ENCODE measurements around the gene RALGDS. TPM values are rescaled to one million over a fixed set of nuclear protein-coding genes. Genes with fewer than 3 reads are reported as not detected.
A peak's percentile ranks its signal among the peaks of the same experiment; 100 is the strongest.

RALGDS gene
- total and polyA plus RNA-seq, 2 of the 13 experiments (the other 11 are each of a cell fraction or from before 2014, with no cell fraction given): 12.9 to 25.5 TPM

- TF ChIP-seq POGK (CRISPR knock-in tag; conservative IDR thresholded peaks at IDR 0.05): no peak
- peak; percentile 49 for TF ChIP-seq HNRNPLL (IDR thresholded peaks at IDR 0.05; ENCODE audit: low read depth, low read length, poor library complexity, severe bottlenecking)
- TF ChIP-seq ZNF432 (CRISPR knock-in tag; IDR thresholded peaks at IDR 0.05; ENCODE audit: borderline replicate concordance): no peak
- TF ChIP-seq CSRNP1 (CRISPR knock-in tag; IDR thresholded peaks at IDR 0.05): 0 out of 2 replicates have a peak, but pooled peaks have one; percentile 8
Observed at GRCh38 chr9:133148199-133149129, 27.4 kb upstream of the RALGDS start (continued).

GRCh38 chr9:133147412-133148198 lies 26.6 kb upstream of the RALGDS start:
- peak; percentile 70 for DNase-seq (ENCODE audit: low spot score)
- Histone ChIP-seq H3K4me3 (replicated peaks in 1 of 3; ENCODE audit: insufficient read depth in 1 of 3, low read depth in 2 of 3, low read length in 3 of 3) (peak overlapping the region; percentile 84 to 88 (median 88)), H3K27me3 (ENCODE audit: control insufficient read depth in 1 of 2, insufficient read depth in 2 of 2, low read length in 2 of 2) (no peaks in the 10 kb centered on the region; a peak in 1 of 5 replicates), H3K79me2 (ENCODE audit: insufficient read depth, low read length) (peaks cover 5% of the 10 kb centered on the region), H3K27ac (ENCODE audit: extremely low read length, insufficient read depth, low read length) (peak overlapping the region; percentile 80), H3K9me3 (ENCODE audit: low read length) (no peaks in the 10 kb centered on the region), H3K36me3 (replicated peaks in 1 of 2; ENCODE audit: control insufficient read depth in 1 of 2, insufficient read depth in 2 of 2, low read length in 2 of 2) (no peaks in the 10 kb centered on the region), H3K4me1 (ENCODE audit: insufficient read depth, low read length) (peaks cover 59% of the 10 kb centered on the region), H4K20me1 (ENCODE audit: insufficient read depth, low read length) (peaks cover 9% of the 10 kb centered on the region; the same call in 1 of the 2 replicates), H3K4me2 (ENCODE audit: low read depth, low read length) (peak overlapping the region; percentile 100), H3K9ac (ENCODE audit: insufficient read depth, low read depth, low read length) (peak overlapping the region; percentile 85), H2AFZ (ENCODE audit: low read length) (no peak overlapping the region)
- ATAC-seq: peak; percentile 29
- in situ Hi-C loops (cut with HindIII; ENCODE audit: extremely low pct_ligation_motif_present, low pct_unique_long_range_greater_than_20kb) (loop anchor here (5.0 to 10.0 kb wide), 2 partner anchors 40 to 103 kb away; no protein-coding TSS in a partner anchor), intact Hi-C loops (cut with micrococcal nuclease; ENCODE audit: unreplicated experiment) (loop anchor here (5.0 kb wide), 2 partner anchors 105 to 120 kb away; no protein-coding TSS in a partner anchor)
- TSS peak; percentile 45 for BruUV-seq (replicated peaks)
- POLR2A ChIA-PET: no interaction called here
- WGBS (ENCODE audit: low lambda C conversion rate): 10% methylated on average over 12 of the region's 14 CpGs
- peak; percentile 70 for FAIRE-seq
- CTCF ChIA-PET (ENCODE audit: low intra/inter-chr PET ratio, low total read pairs): interaction anchor here (0.6 to 5.7 kb wide), 3 partner anchors 14 to 126 kb away, joined by 3 to 70 read pairs (median 3); no protein-coding TSS in a partner anchor
- TF ChIP-seq ZNF546 (CRISPR knock-in tag; conservative IDR thresholded peaks at IDR 0.05) (no peak), STAT6 (CRISPR knock-in tag; IDR thresholded peaks at IDR 0.05; ENCODE audit: borderline replicate concordance) (no peak), SKI (IDR thresholded peaks at IDR 0.05; ENCODE audit: partially characterized antibody) (no peak), ZMAT3 (CRISPR knock-in tag; conservative IDR thresholded peaks at IDR 0.05) (no peak), ZNF260 (CRISPR knock-in tag; IDR thresholded peaks at IDR 0.05; ENCODE audit: borderline replicate concordance, low read depth) (no peak), HNF4G (IDR thresholded peaks at IDR 0.05; ENCODE audit: borderline replicate concordance, low read depth, low read length) (no peak), HNF4G (CRISPR knock-in tag; IDR thresholded peaks at IDR 0.05; ENCODE audit: borderline replicate concordance, low read depth) (0 out of 2 replicates have a peak, but pooled peaks have one; percentile 23), ZNF468 (CRISPR knock-in tag; IDR thresholded peaks at IDR 0.05) (no peak)
